Jurkat, Clone E6-1 (cell line): Measurements from ENCODE around the gene VENTX.

Experiments used
- DNase-seq: peaks from one replicate; pipeline ENCODE4 v3.0.0-alpha.2; 2011; ENCODE audit warnings: low read depth, low spot score
- H3K4me3 ChIP-seq: 2 replicates; pipeline ENCODE4 v1.5.1; 2011; ENCODE audit warnings: mild to moderate bottlenecking, low read length, control low read depth, moderate library complexity

VENTX gene

DNA sequence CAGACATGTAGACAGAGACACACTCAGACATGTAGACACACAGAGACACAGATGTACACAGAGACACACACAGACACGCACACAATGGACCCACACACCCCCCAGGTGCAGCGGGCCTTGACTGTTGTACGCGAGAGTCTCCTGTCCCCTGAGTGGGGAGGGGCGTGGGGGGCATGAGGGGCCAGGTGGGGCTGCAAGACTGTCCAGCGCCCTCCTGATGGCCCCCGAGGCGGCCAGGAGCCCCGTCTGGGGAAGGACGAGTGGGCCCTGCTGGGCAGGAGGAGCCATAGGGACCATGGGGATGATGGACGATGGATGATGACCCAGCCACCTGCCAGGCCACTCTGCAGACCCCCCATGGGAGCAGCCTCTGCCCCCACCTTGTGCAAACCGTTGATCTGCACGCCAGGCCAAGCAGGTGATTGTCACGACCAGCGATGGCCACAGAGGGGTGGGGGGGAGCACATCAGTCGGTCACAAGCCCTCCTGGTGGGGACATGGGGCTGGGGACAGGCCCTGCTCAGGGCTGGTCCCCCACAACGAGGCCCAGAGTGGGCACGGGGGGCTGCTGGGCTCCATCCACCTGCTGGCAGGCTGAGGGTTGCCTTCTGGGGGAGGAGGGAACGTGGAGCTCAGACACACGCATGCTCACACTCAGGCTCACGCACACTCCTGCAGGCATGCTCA is 11.6 kb downstream of the VENTX start:
- H3K4me3 ChIP-seq, result no peak overlapping the region
- DNase-seq, result no peak

DNA sequence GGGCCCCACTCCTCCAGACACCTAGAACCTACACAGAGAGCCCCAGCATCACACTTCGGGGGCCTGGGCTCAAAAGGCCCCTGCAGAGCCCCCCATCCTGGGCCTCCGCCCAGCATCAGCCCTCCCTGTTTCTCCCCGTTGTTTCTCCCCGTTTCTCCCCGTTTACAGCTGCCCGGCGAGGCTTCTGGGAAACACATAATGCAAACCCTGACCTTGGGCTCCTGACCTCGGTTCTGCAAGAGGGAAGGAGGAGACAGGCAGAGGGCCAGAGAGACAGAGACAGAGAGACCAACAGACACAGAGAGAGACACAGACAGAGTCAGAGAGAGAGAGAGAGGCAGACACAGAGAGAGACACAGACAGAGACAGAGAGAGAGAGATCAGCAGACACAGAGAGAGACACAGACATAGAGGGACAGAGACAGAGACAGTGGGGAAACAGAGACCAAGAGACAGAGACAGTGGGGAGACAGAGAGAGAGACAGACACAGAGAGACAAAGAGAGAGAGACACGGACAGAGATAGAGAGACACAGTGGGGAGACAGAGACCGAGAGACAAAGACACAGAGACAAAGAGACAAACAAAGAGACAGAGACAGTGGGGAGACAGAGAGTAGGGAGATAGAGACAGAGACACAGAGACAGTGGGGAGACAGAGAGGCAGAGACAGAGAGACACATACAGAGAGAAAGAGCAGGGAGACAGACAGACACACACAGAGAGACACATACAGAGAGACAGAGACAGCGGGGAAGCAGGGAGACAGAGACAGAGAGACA is 12.5 kb downstream of the VENTX start:
- H3K4me3 ChIP-seq, result no peak overlapping the region
- DNase-seq, result no peak

DNA sequence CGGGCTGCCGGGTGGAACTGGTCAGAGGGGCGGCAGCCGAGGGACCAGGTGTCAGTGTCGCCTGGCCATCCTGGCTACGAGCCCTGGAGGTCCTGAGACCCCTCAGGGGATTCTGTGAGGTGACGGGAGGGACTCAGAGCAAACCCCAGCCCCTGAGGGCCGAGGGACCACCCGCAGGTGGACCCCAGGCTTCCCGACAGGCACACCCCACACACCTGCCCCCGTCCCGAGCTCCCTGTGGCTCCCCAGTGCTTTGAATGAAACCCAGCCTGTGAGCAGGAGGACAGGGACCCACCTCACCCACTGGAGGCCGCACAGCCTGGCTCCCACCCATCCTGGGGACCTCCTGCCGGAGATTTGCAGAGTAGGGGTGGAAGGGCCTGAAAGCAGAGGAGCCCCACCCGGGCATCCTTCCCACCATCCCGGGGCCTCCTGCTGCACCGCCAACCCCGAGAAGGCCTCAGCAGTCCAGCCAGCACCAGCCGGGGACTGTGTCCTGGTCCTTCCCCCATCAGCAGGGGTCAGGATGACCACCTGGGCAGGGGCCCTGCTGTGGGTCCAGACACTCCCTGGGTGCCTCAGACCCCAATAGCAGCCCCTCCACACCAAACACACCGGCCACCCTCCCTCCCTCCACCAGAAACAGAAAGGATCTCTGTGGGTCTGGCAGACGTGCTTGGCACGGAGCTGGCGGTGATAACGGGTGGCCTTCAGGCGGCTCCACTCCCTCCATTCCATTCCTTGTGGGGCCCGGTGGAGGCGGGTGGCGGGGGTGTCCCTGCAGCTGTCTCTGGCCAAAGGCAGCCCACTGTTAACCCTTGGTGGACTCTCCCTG is 13.9 kb downstream of the VENTX start:
- DNase-seq, result no peak
- no peak overlapping the region for H3K4me3 ChIP-seq

DNA sequence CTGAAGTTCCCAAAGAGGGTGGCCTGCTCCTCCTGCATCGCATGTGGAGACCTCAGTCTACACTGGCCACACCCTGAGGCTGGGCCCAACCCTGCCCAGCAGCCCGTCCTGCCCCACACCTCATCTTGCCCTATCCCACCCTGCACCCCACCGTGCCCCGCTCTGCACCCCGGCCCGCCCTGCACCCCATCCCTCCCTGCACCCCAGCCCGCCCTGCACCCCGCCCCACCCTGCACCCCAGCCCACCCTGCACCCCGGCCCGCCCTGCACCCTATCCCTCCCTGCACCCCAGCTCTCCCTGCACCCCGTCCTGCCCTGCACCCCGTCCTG is 14.5 kb downstream of the VENTX start:
- no peak overlapping the region for H3K4me3 ChIP-seq
- DNase-seq, result no peak

DNA sequence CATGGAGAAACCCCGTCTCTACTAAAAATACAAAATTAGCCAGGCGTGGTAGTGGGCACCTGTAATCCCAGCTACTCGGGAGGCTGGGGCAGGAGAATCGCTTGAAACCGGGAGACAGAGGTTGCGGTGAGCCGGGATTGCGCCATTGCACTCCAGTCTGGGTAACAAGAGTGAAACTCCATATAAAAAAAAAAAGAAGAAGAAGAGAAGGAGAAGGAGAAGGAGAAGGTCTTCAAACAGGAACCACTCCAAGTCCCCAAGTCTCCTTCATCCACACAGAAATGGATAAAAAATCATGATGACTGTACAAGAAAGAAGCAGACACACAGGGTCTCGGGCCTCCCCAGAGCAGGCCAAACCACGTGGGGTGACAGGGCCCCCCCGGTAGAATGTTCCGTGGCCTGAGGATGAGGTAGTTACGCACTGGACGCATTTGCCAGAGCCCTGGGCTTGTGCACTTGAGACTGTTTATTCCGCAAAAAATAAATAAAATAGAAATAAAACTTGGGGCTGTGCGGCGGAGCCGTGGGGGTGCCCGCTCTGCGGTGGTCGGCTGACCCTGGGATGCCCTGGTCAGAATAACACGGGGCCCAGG is 15.8 kb downstream of the VENTX start:
- no peak overlapping the region for H3K4me3 ChIP-seq
- no peak for DNase-seq

DNA sequence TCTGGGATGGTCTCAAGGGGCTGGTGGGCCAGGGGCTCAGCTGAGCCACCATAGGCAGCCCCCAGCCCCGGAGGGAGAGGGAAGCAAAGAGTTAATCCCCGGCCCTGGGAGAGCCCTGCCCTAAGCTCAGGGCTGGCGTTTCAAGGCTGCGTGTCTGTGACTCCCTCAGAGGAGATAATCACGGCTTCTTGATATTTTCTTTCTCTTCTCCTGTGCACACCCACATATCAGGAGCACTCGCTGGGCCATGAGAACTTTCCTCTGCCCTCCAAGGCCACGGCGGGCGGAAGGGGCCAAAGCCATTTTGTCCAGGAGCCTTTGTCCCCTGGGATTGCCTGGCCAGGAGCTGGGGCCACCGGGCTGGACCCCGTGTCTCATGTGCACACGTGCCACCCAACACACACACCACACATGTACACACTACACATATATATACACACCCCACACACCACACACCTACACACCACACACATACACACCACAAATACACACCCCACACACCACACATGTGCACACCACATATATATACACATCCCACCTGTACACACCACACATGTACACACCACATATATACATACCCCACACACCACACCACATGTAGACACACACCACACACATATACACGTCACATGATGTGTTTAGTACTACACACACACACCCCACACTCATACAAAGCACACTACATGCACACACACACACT is 16.9 kb downstream of the VENTX start:
- DNase-seq, result no peak
- H3K4me3 ChIP-seq, result no peak overlapping the region

DNA sequence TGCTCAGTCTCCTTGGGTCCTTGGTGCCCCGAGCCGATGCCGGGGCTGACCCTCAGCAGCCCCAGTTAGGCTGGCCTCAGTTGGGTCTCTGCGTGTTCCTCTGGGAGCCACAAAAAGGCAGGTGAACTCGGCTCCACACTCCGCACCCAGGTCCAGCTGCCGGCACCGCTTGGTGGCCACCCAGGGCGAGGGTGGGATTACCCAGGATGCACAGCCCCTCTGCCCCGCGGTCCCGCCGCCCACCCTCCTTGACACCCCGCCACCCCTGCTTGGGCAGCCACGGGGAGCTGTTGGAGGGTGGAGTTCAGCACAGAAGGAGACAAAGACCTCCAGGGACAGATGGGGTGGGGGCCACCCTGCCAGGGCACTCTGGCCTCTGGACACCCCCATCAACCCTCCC is 17.7 kb downstream of the VENTX start:
- DNase-seq, result no peak
- H3K4me3 ChIP-seq, result no peak overlapping the region

DNA sequence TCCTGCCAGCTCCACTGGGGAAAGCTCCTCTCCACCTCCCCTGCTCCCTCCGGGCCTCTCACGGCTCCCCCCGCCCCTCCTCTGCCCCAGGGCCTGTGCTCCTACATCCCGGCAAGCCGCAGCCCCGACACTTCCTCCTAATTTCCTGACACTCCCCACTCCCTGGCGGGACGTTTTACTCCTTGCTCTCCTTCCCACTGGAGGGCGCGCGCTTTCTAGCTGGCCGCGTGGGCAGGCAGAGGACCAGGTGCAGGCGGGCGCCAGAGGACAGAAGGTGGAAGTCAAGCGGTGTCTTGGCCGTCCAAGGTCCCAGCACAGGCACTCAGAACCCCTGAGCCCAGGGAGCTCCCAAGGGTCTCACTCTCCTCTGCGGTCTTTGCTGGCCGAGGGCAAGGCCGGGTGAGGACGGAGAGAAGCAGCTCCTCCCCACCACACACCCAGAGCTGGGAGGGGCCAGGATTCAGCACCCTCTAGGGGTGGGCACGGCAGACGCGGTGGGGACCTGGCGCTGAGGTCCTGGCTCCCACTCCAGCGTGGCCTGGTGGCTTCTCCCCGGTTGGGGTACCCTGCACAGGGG is 19.9 kb downstream of the VENTX start:
- H3K4me3 ChIP-seq, result no peak overlapping the region
- DNase-seq, result no peak

DNA sequence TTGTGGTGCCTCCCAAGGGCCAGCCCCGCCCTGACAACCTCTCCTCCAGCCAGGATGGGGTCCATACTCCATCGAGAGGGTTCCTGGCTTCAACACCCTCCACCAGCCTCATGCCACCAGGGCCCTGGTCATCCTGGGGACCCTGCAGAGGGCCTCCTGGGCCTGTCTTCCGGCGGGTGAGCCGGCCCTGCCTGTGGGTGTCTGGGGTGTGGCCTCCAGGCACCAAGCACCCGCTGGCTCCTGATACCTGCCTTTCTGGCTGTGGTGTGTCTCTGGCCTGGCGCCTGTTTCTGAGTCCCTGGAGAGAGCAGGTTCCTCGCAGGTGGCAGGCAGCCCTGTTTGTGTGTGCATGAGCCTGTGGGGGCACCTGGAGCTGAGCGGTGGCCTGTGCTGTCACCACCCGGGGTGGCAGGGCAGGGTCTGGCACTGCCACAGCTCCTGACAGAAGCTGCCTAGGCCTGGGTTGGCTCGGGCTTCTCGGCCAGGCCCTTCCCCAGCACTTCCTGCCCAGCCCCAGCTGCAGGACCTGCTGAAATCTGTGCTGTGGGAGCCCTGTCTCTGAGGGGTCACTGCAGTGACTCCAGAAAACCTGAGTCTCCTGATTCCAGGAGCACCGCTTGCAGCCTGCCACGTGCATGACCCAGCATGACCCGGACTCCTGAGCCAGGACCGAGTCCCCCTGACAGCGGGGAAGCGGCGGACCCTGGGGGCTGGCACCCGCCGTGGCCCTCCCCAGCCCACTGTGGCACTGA is 20.6 kb downstream of the VENTX start:
- no peak for DNase-seq
- H3K4me3 ChIP-seq, result no peak overlapping the region

DNA sequence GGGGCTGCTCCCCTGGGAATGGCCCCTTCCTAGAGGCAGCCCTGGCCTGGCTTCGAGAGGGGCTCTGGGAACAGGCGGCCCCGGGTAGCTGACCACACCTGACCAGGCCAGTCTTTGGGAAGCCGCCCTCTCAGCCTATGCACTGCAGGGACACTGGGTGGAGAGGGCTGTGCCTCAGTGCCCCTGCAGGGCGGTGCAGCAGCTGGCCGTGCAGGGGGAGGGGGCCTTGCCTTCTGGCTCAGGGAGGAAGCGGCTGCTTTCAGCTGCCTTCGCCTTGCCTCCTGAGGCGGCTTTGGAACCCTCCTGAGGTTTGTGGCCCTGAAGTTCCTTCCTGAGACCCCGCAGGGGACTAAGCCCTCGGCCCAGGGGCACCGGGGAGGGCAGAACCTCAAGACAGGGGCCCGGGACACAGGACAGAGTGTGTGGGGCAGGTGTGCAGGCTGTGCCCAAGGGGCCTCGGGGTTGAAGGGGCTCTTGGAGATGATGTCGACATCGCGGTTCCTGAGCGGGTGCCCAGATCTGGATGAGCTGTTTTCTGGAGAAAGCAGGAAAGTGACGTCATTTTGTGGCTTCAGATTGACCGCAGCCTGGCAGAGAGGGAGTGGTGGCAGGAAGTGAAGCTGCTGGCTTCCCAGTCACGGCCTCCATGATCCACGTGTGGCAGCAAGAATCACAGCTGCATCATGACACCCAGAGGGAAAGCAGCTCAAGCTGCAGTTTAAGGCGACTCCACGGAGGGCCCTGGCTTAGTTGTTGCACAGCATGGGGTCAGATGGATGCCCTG is 21.4 kb downstream of the VENTX start:
- peak; percentile 93 for DNase-seq
- no peak overlapping the region; the same call in 1 of the 2 replicates for H3K4me3 ChIP-seq

DNA sequence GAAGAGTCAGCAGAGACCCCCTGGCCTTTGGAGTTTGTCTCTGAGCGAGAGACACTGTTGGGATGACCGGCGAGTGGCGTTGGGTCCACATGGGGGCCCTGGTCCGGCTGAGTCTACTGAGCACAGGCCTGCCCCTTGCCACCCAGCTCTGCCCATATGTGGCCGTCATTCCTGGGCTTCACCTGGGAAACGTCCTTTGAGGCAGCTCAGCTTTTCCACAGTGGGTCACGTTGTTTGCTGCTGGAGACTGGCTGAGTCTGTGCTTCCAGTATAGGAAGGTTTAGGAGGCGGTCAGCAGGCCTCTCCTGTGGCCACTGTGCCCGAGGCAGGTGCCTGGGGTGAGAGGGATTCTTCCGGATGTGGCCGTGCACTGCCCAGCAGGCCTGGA is 21.9 kb downstream of the VENTX start:
- no peak overlapping the region for H3K4me3 ChIP-seq
- DNase-seq, result no peak

DNA sequence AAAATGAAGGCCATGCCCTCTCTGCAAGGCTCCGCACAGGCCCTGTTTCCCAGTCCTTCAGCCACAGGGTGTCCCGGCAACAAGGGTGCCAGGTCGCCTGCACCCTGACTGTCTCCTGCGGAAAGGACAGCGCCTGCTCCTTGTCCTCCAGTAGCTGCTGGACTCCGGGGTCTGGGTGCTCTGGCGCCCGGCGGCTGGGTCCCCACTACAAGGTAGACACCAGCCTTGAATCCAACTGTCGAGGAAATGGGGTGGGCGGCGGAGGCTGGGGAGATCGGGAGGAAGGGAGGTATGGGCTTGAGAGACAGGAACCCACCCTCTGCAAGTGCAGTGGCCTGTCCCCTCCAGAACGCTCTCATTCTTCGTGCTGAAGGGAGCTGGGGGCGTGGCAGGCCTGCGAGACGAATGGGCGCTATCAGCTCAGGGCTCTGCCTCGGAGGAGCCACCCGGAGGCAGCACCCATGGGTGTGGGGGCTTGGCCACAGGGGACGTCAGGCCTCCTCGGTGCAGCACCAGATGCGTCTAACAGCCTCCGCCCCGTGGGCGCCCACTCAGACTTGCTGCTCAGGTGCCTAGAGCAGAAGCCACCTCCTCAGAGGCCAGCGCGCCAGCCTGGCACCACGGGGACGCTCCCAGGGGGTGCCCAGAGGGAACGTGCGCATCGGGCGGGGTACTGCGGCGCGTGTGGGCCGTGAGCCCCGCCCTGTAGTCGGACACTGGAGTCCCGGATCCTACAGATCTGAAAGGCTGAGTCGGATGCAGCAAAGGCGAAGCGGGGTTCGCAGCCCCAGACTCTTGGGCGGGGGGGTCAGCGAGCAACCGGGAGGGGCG is 23.5 kb downstream of the VENTX start:
- H3K4me3 ChIP-seq, result peak overlapping the region; percentile 59
- DNase-seq, result peak; percentile 31

DNA sequence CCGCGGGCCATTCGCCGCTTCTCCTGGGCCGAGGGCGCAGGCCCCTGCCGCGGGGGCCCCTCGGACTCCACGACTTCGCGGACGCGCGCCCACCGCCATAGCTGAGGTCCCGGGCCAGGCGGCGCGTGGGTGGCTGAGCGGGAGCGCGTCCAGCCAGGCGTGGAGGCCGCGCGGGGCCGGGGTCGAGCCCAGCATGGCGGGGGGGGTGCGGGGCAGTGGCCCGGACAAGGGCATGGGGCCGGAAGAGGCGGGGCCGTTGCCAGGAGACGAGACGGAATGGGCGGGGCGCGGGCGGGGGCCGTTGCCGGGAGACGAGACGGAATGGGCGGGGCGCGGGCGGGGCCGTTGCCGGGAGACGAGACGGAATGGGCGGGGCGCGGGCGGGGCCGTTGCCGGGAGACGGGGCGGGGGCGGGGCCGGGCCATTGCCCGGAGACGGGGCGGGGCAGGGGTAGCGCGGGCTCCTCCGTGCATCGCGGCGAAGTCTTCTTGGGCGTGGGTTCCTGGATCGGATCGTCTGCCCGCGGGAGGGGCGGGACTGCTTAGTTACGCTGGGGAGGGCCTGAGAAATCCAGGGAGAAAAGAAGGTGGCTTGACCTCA is 24.2 kb downstream of the VENTX start:
- DNase-seq, result no peak

DNA sequence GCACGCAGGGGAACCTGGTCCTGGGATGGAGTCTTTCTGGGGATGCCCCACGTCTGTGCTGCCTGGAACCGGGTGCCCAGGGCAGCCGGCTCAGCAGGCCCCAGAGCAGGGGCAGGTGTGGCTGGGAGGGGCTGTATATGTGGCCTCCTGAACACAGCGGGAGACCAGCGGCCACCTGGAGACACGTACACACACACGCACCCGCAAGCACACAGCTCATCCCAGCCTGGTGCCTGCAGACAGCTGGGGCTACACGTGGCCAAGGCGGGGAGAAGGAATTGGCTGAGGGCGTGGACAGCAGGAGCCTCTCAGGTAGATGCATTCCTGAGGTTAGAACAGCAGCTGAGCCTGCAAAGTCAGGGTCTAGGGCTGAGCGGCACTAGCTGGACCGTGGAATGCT is 25.0 kb downstream of the VENTX start:
- DNase-seq, result no peak

More for the DNA sequence above, 24.2 kb downstream of the VENTX start:
- peak overlapping the region; percentile 59 for H3K4me3 ChIP-seq

DNA sequence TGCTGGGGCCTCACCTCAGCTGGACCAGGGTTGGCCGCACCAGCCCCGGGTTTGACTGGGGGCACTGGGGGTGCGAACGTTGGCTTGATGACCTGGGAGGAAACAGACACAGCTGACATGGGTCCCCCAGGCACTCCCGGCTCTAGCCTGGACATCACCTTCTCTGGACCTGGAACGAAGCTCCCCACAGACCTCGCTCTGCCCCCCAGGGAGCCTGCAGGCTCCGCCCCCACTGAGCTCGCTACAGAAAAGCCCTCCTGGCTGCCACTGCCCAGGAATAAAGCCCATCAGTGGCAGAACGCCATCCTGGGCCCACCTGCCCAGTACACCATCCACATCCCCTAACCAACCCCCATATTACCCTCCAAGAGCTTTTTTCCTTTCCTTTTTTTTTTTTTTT is 26.0 kb downstream of the VENTX start:
- no peak for DNase-seq
- no peak overlapping the region for H3K4me3 ChIP-seq

More for the DNA sequence above, 25.0 kb downstream of the VENTX start:
- no peak overlapping the region for H3K4me3 ChIP-seq

DNA sequence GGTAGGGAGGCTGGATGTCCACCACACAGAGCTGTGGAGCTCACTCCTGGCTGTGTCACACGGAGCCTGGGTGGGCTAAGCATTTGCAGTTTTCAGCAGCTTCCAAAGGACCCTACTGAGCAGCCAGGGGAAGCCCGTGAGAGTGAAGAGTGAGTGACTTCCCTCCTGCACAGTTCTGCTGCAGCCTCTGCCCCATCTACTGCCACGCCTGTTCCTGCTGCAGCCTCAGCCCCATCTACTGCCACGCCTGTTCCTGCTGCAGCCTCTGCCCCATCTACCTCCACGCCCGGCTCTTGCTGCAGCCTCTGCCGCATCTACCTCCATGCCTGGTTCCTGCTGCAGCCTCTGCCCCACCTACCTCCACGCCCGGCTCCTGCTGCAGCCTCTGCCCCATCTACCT is 26.8 kb downstream of the VENTX start:
- no peak overlapping the region for H3K4me3 ChIP-seq
- DNase-seq, result no peak
